MCF 10A (cell line): ENCODE data around the gene PTPRQ. TPM values are rescaled to one million over a fixed set of nuclear protein-coding genes. Genes with fewer than 3 reads are reported as not detected.
A peak's percentile ranks its signal among the peaks of the same experiment; 100 is the strongest.

Source experiments
- BruUV-seq: library from RNA; stranded (reverse); fragments of 400-500 nt; replicated peaks from 2 replicates; lab custom pipeline; 2021; lab: Mats Ljungman, UMichigan
- CTCF ChIA-PET: fragments of 300-600 bp; sonication (Branson Sonifier 250); formaldehyde crosslinking; extraction: SDS; loops from one replicate; lab custom pipeline; 2021; ENCODE audit warnings: antibody characterized with exemption, inconsistent platforms; lab: Yijun Ruan, JAX
- POLR2A ChIA-PET: fragments of 300-600, 350-650 bp; sonication (Branson Sonifier 250); formaldehyde crosslinking; extraction: SDS; loops from one replicate; lab custom pipeline; 2020; ENCODE audit warnings: antibody characterized with exemption, inconsistent platforms; lab: Yijun Ruan, JAX
- DNase-seq: peaks from one replicate; pipeline ENCODE4 v3.0.0-alpha.2; 2018; ENCODE audit not compliant: unreplicated experiment
- H3K27ac Mint-ChIP-seq: one replicate; pipeline ENCODE4 v1.8.0; 2022; ENCODE audit warnings: mild to moderate bottlenecking, low read depth, mixed read lengths; ENCODE audit not compliant: unreplicated experiment
- H3K27me3 Mint-ChIP-seq: one replicate; pipeline ENCODE4 v1.8.0; 2022; ENCODE audit warnings: mixed read lengths; ENCODE audit not compliant: insufficient read depth, unreplicated experiment
- H3K36me3 Mint-ChIP-seq: one replicate; pipeline ENCODE4 v1.8.0; 2022; ENCODE audit warnings: mild to moderate bottlenecking, moderate library complexity, mixed read lengths; ENCODE audit not compliant: insufficient read depth, unreplicated experiment
- H3K4me1 Mint-ChIP-seq: one replicate; pipeline ENCODE4 v1.8.0; 2022; ENCODE audit warnings: mixed read lengths; ENCODE audit not compliant: insufficient read depth, unreplicated experiment
- H3K4me3 Mint-ChIP-seq: one replicate; pipeline ENCODE4 v1.8.0; 2022; ENCODE audit warnings: mild to moderate bottlenecking, moderate library complexity, mixed read lengths; ENCODE audit not compliant: unreplicated experiment
- H3K9me3 Mint-ChIP-seq: one replicate; pipeline ENCODE4 v1.8.0; 2022; ENCODE audit warnings: mixed read lengths; ENCODE audit not compliant: unreplicated experiment
- CTCF ChIP-seq: fragments of 200-600 bp; IDR thresholded peaks from one replicate; pipeline ENCODE4 v1.8.0; 2022; ENCODE audit warnings: antibody characterized with exemption, mild to moderate bottlenecking; ENCODE audit not compliant: unreplicated experiment
- intact Hi-C: fragments of 100-400 bp; cut with micrococcal nuclease; formaldehyde crosslinking; loops from 2 replicates; pipeline ENCODE4 v1.14.1; 2022
- total RNA-seq: library from RNA; stranded (reverse); gene quantifications from 2 replicates; pipeline ENCODE4 v1.2.3, GENCODE V29; 2022

The PTPRQ gene
- total RNA-seq, 1 experiment from 2014 or later: not detected

GRCh38 chr12:80553316-80553715 is 109.3 kb downstream of the PTPRQ start:
- H3K4me3 Mint-ChIP-seq: no peak overlapping the region
- TF ChIP-seq CTCF: no peak
- H3K9me3 Mint-ChIP-seq: no peaks in the 10 kb centered on the region
- ChIA-PET POLR2A (interaction anchor here (1.0 kb wide), 1 partner anchor 12 kb away, joined by 3 read pairs; no protein-coding TSS in a partner anchor), CTCF (interaction anchor here (1.3 kb wide), 1 partner anchor 45 kb away, joined by 3 read pairs; no protein-coding TSS in a partner anchor)
- peaks cover 7% of the 10 kb centered on the region for H3K4me1 Mint-ChIP-seq
- no TSS peak for BruUV-seq
- no peaks in the 10 kb centered on the region for H3K27me3 Mint-ChIP-seq
- no peaks in the 10 kb centered on the region for H3K36me3 Mint-ChIP-seq
- H3K27ac Mint-ChIP-seq: peak overlapping the region; percentile 33
- intact Hi-C loops: loop anchor here (5.0 kb wide), 1 partner anchor 44 kb away; no protein-coding TSS in a partner anchor
- DNase-seq: peak; percentile 64

GRCh38 chr12:80556566-80556965 is 112.5 kb downstream of the PTPRQ start:
- intact Hi-C loops: no loop called here
- Mint-ChIP-seq H3K36me3 (no peaks in the 10 kb centered on the region), H3K27ac (no peak overlapping the region), H3K9me3 (no peaks in the 10 kb centered on the region), H3K4me3 (no peak overlapping the region), H3K4me1 (peaks cover 7% of the 10 kb centered on the region), H3K27me3 (no peaks in the 10 kb centered on the region)
- POLR2A ChIA-PET: interaction anchor here (0.9 kb wide), 1 partner anchor 9 kb away, joined by 3 read pairs; no protein-coding TSS in a partner anchor
- CTCF ChIA-PET: no interaction called here
- no TSS peak for BruUV-seq
- no peak for DNase-seq
- TF ChIP-seq CTCF: no peak

- TF ChIP-seq CTCF: no peak
- Mint-ChIP-seq H3K9me3 (no peaks in the 10 kb centered on the region), H3K27me3 (no peaks in the 10 kb centered on the region), H3K4me3 (no peak overlapping the region), H3K27ac (no peak overlapping the region), H3K4me1 (no peaks in the 10 kb centered on the region), H3K36me3 (no peaks in the 10 kb centered on the region)
- no TSS peak for BruUV-seq
- DNase-seq: no peak
- intact Hi-C loops: no loop called here
- POLR2A ChIA-PET: no interaction called here
- CTCF ChIA-PET: interaction anchor here (0.6 kb wide), 1 partner anchor 38 kb away, joined by 3 read pairs; no protein-coding TSS in a partner anchor
Measured at GRCh38 chr12:80559766-80560165, 115.7 kb downstream of the PTPRQ start.

GRCh38 chr12:80565271-80565670 is 121.2 kb downstream of the PTPRQ start:
- TF ChIP-seq CTCF: no peak
- H3K4me1 Mint-ChIP-seq: peaks cover 12% of the 10 kb centered on the region
- intact Hi-C loops: no loop called here
- H3K27ac Mint-ChIP-seq: no peak overlapping the region
- no TSS peak for BruUV-seq
- no peak for DNase-seq
- ChIA-PET CTCF (no interaction called here), POLR2A (interaction anchor here (0.6 kb wide), 1 partner anchor 9 kb away, joined by 3 read pairs; no protein-coding TSS in a partner anchor)
- no peaks in the 10 kb centered on the region for H3K9me3 Mint-ChIP-seq
- H3K27me3 Mint-ChIP-seq: no peaks in the 10 kb centered on the region
- H3K4me3 Mint-ChIP-seq: no peak overlapping the region
- H3K36me3 Mint-ChIP-seq: no peaks in the 10 kb centered on the region
